Urinary bladder (tissue), 4 donors: ENCODE measurements around the gene FBXW7. TPM values are rescaled to one million over a fixed set of nuclear protein-coding genes. Genes with fewer than 3 reads are reported as not detected.
"Not testable (repeated sequence)": the region's sequence is repeated elsewhere in the genome, so short reads cannot be mapped to it uniquely, and the experiment has no call there.

Source experiments
- DNase-seq: peaks from one replicate; pipeline ENCODE4 v3.0.0-alpha.2; 2015; ENCODE audit errors: extremely low spot score
- H3K27ac ChIP-seq: one replicate; pipeline ENCODE4 v1.5.1; 2013; ENCODE audit warnings: low read depth, mild to moderate bottlenecking, moderate library complexity
- H3K36me3 ChIP-seq: one replicate; pipeline ENCODE4 v1.6.1; 2013; ENCODE audit warnings: mild to moderate bottlenecking, moderate library complexity; ENCODE audit not compliant: insufficient read depth
- H3K4me1 ChIP-seq: one replicate; pipeline ENCODE4 v1.6.1; 2013; ENCODE audit warnings: mild to moderate bottlenecking, moderate library complexity; ENCODE audit not compliant: insufficient read depth
- H3K4me3 ChIP-seq: one replicate; pipeline ENCODE4 v1.5.1; 2013; ENCODE audit warnings: low read depth, low read length
- WGBS: extraction: QIAGEN DNeasy Blood & Tissue Kit; methylation state at CpG from one replicate; pipeline ENCODE4 v1.1.7; 2013; 5-methylcytosine and 5-hydroxymethylcytosine counted together
- polyA plus RNA-seq: library from polyadenylated mRNA; stranded (reverse); fragments of 200-250 nt; gene quantifications from one replicate; pipeline ENCODE4 v1.2.3, GENCODE V29; 2013
- total RNA-seq: library from RNA; depleted of rRNA; stranded (reverse); fragments of >200 nt; gene quantifications from one replicate; pipeline ENCODE4 v1.2.3, GENCODE V29; 2014
- donor health status: healthy with polysubstance abuse.
- donor health status: healthy.

The FBXW7 gene
- total and polyA plus RNA-seq, 2 donors = 7.9 to 101 TPM

DNA sequence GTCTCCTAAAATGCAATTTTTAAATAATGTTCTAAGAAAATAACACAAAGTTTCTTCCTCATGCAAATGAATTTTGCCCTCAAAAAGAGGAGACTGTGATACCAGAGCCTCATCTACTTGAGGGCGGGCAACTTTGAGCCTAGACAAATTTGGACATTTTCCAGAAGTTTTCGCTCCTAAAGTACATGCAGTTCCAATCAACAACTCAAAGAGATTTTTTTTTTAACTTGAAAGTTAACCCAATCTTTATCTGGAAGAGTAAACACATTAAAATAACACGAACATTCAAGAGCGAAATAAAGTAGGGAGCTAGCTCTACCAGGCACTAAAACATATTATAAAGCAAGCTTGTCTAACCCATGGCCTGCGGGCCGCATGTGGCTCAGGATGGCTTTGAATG, 29.4 kb upstream of the FBXW7 start:
- no peak for DNase-seq
- WGBS = 71% methylated on average over 6 of the region's 6 CpGs
- H3K4me1 ChIP-seq = no peaks in the 10 kb centered on the region

DNA sequence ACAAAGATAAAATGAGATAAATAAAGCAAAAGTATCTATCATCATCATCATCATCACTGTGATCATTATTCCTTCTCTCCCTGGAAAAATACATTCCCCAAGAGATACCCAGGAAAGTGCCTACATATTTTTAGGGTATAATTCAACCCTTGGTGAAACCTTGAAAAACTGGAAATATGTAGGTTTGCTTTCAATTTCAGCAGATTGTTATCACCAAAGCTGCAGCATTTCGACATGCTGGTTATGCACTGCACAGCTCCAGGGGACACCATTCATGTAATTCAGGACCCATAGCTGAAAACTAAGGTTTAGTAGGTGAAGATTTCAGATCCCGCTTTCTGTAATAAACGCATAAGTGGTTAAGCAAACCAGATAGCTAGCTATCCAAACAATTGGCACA, 28.4 kb upstream of the FBXW7 start:
- WGBS = 76% methylated on average over 3 of the region's 3 CpGs
- Histone ChIP-seq H3K4me1 (no peaks in the 10 kb centered on the region), H3K36me3 (no peaks in the 10 kb centered on the region), H3K4me3 (no peak overlapping the region), H3K27ac (no peak overlapping the region)
- no peak for DNase-seq

More for the DNA sequence above, 29.4 kb upstream of the FBXW7 start:
- Histone ChIP-seq H3K36me3 (no peaks in the 10 kb centered on the region), H3K27ac (no peak overlapping the region), H3K4me3 (no peak overlapping the region)

DNA sequence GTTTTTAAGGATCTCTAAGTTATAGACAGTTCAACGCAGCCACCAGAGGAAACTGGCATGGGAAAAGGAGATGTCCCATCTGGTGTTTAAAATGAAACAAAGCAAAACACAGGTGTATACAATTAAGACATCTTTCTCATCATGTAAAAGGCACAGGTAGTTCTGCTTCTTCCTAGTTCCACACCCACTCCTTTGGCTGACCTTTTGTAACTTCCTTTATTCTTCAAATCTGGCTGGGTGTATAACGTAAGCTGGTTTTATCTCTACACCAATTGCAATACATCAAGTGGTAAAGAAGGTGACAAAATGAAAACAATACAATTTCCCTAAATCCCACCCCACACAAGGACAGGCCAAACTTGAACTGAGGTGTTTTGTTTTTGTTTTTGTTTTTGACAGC, 27.3 kb upstream of the FBXW7 start:
- Histone ChIP-seq H3K4me1 (no peaks in the 10 kb centered on the region), H3K27ac (no peak overlapping the region), H3K36me3 (no peaks in the 10 kb centered on the region), H3K4me3 (no peak overlapping the region)
- whole genome bisulfite sequencing = 69% methylated on average over 2 of the region's 2 CpGs
- no peak for DNase-seq

DNA sequence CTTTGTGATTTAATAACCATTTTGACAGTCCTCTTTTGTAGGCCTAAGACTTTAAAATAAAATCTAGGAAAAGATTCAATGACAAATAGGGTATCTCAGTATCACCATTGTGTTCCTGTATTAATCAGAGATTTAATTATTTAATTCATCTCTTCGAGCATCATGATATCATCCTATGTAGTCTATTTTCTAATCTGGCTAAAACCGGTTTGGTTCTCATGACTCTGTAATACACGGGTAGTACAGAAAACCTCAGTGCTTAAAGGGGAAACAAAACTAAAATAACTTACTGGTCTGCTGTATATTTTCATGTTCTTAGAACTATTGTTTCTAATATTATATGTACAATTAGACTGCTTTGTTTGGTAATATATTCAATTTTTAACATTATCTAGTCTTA, 23.7 kb upstream of the FBXW7 start:
- 67% methylated on average over 3 of the region's 3 CpGs for WGBS
- Histone ChIP-seq H3K36me3 (no peaks in the 10 kb centered on the region), H3K27ac (no peak overlapping the region), H3K4me1 (no peaks in the 10 kb centered on the region), H3K4me3 (no peak overlapping the region)
- DNase-seq = no peak

DNA sequence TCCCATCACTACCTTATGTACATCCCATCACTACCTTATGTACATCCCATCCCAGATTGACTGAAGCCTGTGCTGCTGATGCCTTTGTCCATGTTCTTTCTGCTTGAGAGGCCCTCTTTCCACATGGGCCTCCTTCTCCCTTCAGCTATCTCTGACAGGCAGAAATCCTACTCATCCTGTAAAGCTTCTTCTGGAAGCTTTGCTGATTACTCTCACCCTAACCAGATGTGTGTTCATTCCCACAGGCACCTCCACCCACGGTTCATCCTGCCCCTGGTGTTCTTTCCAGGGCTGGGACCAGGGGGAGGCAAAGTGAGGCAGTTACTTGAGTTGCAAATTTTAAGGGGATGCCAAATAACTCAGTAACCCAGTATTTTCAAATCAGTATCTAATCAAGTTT, 22.5 kb upstream of the FBXW7 start:
- Histone ChIP-seq H3K4me1 (no peaks in the 10 kb centered on the region), H3K36me3 (no peaks in the 10 kb centered on the region), H3K27ac (no peak overlapping the region), H3K4me3 (no peak overlapping the region)
- no peak for DNase-seq
- 45% methylated on average over 1 of the region's 1 CpG for WGBS

DNA sequence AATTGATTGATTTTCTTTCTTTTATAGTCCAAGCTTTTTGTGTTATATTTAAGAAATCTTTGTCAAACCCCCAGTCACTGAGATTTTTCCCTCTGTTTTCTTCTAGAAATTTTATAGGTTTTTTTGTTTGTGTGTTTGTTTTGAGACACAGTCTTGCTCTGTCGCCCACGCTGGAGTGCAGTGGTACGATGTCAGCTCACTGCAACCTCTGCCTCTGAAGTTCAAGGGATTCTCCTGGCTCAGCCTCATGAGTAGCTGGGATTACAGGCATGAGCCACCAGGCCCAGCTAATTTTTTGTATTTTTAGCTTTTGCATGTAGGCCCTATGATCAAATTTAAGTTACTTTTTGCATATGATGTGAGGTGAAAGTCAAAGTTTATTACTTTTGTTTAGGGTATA, 20.9 kb upstream of the FBXW7 start:
- H3K36me3 ChIP-seq = no peaks in the 10 kb centered on the region
- no peak overlapping the region for H3K27ac ChIP-seq
- H3K4me1 ChIP-seq = no peaks in the 10 kb centered on the region
- no peak overlapping the region for H3K4me3 ChIP-seq
- WGBS = 71% methylated on average over 3 of the region's 3 CpGs
- DNase-seq = no peak

DNA sequence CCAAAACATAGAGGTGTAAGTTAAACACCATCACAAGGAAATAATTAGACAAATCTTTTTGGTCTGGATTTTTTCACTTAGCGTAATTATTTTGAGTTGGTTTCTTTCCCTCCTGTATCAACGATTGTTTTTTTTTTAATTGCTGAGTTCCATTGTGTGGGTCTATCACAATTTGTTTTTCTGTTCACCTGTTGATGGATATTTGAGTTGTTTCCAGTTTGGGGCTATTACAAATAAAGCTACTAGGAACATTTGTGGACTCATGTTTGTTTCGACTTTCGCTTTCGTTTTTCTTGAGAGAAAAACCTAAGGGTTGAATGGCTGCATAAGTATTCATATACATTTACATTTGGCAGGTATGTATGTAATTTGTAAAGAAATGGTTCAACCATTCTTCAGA, 20.4 kb upstream of the FBXW7 start:
- 92% methylated on average over 5 of the region's 5 CpGs for WGBS
- DNase-seq = no peak
- Histone ChIP-seq H3K36me3 (no peaks in the 10 kb centered on the region), H3K4me1 (no peaks in the 10 kb centered on the region), H3K4me3 (no peak overlapping the region), H3K27ac (no peak overlapping the region)

DNA sequence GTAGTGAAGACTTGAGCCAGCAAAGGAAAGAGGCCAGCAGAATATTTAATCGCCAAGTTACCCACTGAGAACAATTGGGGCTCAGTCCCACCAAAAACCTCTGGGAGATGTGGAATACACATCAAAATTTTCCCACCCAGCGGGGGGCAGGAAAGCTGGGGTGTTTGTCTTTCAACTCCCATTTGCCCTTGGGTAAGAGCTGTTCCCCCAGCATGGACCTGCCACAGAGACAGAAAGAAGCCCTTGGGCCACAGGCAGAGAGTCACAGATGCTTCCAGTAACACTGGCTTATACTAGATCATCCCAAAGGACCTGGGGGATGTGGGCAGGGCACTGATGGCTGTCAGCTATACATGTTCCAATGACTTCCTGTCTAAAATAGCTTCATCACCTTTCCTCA, 18.9 kb upstream of the FBXW7 start:
- Histone ChIP-seq H3K4me1 (no peaks in the 10 kb centered on the region), H3K4me3 (no peak overlapping the region), H3K27ac (peak overlapping the region; percentile 38), H3K36me3 (no peaks in the 10 kb centered on the region)
- DNase-seq = no peak
- 95% methylated on average over 2 of the region's 2 CpGs for WGBS

DNA sequence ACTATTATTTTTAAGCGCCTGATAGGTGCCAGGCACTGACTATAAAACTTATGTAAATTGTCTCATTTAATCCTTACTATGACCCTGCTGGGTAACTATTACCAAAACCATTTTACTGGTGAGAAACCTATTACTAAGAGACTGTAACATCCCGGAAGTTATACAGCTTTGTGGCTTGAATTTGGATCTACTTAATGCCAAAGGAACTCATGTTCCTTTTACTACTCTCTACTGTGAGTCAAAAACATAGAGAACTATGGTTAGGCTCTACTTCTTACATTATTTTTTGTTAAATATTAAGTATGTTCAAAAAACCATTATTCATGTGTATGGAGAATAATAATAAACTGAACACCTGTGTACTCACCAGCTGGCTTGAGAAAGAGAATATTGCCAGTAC, 14.8 kb upstream of the FBXW7 start:
- 89% methylated on average over 2 of the region's 2 CpGs for WGBS
- not testable (repeated sequence) for DNase-seq, H3K36me3 ChIP-seq, H3K4me3 ChIP-seq, H3K4me1 ChIP-seq, H3K27ac ChIP-seq

DNA sequence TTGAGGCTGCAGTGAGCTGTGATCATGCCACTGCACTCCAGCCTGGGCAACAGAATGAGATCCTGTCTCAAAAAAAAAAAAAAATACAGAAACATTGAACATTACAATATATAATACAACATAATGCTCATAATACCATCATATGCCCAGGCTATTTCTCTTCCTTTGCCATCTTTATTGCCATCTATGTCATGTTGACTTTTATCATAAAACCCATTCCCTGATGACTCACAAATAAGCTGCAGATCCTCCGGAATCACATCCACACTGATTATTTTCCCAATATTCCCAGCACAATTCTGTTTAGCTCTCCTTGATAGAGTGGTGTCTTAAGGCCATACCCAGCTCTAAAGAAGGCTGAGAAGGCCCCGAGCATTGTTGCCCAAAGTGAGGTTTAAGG, 9.2 kb upstream of the FBXW7 start:
- Histone ChIP-seq H3K4me1 (no peaks in the 10 kb centered on the region), H3K36me3 (no peaks in the 10 kb centered on the region), H3K4me3 (no peak overlapping the region), H3K27ac (no peak overlapping the region)
- DNase-seq = no peak
- 88% methylated on average over 2 of the region's 2 CpGs for WGBS

DNA sequence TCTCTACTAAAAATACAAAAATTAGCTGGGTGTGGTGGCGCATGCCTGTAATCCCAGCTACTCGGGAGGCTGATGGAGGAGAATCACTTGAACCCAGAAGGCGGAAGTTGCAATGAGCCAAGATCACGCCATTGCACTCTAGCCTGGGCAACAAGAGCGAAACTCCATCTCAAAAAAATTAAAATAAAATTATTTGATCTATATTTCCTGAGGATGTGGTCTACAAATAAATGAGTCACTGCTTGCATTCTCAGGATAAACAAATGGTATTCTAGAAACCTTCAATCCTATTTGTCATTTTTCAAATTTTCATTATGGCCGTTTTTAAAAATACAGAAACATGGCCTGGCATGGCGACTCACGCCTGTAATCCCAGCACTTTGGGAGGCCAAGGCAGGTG, 8.6 kb upstream of the FBXW7 start:
- not testable (repeated sequence) for H3K4me3 ChIP-seq, H3K27ac ChIP-seq, H3K36me3 ChIP-seq, DNase-seq, H3K4me1 ChIP-seq
- WGBS = 97% methylated on average over 8 of the region's 8 CpGs

DNA sequence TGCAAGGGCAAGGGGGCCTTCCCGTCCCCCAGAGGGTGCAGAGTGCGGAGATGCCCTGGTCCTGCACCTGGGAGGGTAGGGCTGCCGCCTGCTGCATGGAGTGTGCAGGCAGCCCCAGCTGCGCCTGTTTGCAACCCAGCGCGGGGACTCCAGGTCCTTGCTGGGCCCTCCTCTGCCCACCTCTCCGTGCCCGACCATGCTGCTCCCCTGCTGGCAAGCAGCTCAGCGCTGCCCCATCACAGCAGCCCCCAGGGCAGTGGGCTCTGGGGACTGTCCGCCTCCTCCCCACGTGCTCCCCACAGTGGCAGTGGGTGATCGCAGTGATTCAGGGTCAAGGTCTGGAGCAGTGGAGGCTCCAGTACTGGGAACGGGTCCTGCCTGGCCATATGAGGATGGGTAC, 5.0 kb upstream of the FBXW7 start:
- DNase-seq = no peak

DNA sequence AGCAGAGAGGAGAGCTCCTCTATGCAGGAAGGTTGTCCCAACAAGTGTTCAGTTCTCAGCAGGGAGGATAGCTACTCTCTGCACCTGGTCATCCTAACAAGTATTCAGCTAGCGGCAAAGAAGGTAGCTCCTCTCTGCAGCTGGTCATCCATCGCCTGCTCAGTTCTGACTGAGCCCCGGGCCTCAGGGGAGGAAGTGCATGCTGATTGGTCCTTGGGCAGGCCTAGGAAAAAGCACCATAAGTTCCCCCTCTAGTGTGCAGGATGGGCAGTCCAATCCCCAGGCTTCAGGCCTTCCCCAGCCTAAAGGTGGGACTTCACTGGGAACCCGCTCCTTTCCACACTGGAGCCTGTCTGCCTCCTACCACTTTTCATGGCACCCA, 4.4 kb upstream of the FBXW7 start:
- 85% methylated on average over 4 of the region's 4 CpGs for WGBS

More for the DNA sequence above, 5.0 kb upstream of the FBXW7 start:
- 95% methylated on average over 13 of the region's 13 CpGs for WGBS
- Histone ChIP-seq H3K36me3 (no peaks in the 10 kb centered on the region), H3K4me3 (no peak overlapping the region), H3K27ac (no peak overlapping the region), H3K4me1 (no peaks in the 10 kb centered on the region)

DNA sequence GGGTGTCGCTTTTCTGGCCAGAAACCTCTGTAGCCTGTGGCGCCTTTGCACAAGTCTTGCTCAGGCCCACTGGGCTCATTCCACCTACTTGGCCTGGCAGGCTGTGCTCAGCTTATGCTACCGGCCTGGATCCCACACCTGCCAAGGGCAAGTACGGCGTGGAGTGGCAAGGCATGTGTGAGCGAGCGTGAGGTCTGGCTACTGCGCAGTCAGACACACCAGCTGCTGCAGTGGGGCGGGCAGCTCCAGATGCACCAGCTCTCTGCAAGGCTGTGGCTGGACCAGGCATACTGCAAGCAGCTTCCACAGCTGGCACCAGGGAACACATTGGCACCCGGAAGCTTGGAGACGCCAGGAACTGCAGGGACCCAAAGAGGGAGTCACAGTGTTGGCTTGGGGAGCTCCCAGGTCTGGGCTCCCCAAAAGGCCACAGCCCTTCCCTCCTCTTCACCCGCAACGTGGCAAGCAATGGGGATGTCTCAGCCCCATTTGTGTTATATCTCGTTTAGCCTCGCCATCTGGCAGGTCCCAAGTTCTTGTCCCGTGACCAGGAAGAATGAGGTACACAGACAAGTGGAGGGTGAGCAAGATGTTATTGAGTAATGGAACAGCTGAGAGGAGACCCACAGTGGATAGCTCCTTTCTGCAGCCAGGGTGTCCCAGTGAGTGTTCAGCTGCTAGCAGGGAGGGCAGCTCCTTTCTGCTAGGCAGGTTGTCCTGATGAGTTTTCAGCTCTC, 3.8 kb upstream of the FBXW7 start:
- no peak for DNase-seq
- Histone ChIP-seq H3K4me1 (no peaks in the 10 kb centered on the region), H3K36me3 (no peaks in the 10 kb centered on the region), H3K27ac (no peak overlapping the region), H3K4me3 (no peak overlapping the region)
- WGBS = 95% methylated on average over 16 of the region's 16 CpGs

More for the DNA sequence above, 4.4 kb upstream of the FBXW7 start:
- Histone ChIP-seq H3K36me3 (no peaks in the 10 kb centered on the region), H3K4me3 (no peak overlapping the region), H3K27ac (no peak overlapping the region), H3K4me1 (no peaks in the 10 kb centered on the region)
- DNase-seq = no peak

DNA sequence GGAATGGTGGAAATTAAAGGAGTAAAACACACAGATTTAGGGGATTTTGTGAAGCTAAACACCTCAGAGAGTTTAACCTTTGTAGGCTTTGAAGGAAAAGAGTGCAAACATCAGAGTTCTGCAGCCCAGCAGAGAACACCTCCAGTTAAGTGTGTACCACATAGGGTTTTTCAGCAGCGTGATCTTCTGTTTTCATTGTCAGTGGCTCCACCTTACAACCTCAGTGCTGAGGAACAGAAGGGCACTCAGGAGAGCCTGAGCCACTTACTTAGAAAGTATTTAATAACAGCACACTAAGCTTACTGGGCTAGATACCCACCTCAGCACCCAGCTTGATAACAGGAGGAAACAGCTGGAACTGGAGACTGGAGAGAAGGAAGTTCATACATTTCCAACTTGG, 2.0 kb upstream of the FBXW7 start:
- no peaks in the 10 kb centered on the region for H3K4me1 ChIP-seq
- no peak overlapping the region for H3K4me3 ChIP-seq
- DNase-seq = no peak
- H3K36me3 ChIP-seq = no peaks in the 10 kb centered on the region
- H3K27ac ChIP-seq = no peak overlapping the region
- WGBS = 72% methylated on average over 1 of the region's 1 CpG
